C4-2B (cell line): ENCODE results near the gene TRPV3.

Experiments
- ZFX ChIP-seq: fragments of 450-650 bp; IDR thresholded peaks from 2 replicates; pipeline ENCODE4 v1.6.1; 2017
- TF ChIP-seq, protein P1 (sequence below): fragments of 450-650 bp; conservative IDR thresholded peaks from 2 replicates; pipeline ENCODE4 v1.5.1; 2017; ENCODE audit warnings: mild to moderate bottlenecking

DNA sequence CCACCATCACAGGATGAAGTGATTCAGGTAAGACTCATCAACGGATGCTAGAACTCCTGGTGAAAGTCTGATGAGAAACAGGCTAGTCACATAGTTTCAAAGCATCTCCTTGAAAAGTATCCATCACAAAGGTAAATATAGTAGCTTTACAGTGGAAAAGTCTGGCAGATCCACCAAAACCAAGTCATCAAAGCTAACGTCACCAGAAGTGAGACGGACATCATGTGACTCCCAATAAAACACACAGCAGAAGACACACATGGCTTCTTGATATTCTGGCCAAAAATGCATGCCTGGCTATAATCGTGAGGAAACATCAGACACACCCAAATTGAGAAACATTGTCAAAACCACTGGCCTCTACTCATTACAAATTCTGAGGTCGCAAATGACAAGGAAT lies 17.9 kb upstream of the TRPV3 start:
- TF ChIP-seq, protein P1, sequence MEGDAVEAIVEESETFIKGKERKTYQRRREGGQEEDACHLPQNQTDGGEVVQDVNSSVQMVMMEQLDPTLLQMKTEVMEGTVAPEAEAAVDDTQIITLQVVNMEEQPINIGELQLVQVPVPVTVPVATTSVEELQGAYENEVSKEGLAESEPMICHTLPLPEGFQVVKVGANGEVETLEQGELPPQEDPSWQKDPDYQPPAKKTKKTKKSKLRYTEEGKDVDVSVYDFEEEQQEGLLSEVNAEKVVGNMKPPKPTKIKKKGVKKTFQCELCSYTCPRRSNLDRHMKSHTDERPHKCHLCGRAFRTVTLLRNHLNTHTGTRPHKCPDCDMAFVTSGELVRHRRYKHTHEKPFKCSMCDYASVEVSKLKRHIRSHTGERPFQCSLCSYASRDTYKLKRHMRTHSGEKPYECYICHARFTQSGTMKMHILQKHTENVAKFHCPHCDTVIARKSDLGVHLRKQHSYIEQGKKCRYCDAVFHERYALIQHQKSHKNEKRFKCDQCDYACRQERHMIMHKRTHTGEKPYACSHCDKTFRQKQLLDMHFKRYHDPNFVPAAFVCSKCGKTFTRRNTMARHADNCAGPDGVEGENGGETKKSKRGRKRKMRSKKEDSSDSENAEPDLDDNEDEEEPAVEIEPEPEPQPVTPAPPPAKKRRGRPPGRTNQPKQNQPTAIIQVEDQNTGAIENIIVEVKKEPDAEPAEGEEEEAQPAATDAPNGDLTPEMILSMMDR: no peak
- TF ChIP-seq ZFX: no peak
